GM06990 (cell line): Measurements from ENCODE around the gene CACNA1D.

Source experiments
- DNase-seq: peaks from one replicate; pipeline ENCODE4 v3.0.0-alpha.2; 2011; ENCODE audit not compliant: insufficient read length; ENCODE audit errors: extremely low read depth
- H3K27me3 ChIP-seq: replicated peaks from 2 replicates; pipeline ENCODE4 v1.6.0; 2011; ENCODE audit warnings: low read length; ENCODE audit not compliant: control insufficient read depth, insufficient read depth
- H3K36me3 ChIP-seq: 2 replicates; pipeline ENCODE4 v1.5.1; 2011; ENCODE audit warnings: low read length; ENCODE audit not compliant: control insufficient read depth, insufficient read depth
- H3K4me3 ChIP-seq: replicated peaks from 2 replicates; pipeline ENCODE4 v1.5.1; 2011; ENCODE audit warnings: low read depth, mild to moderate bottlenecking, control low read depth, low read length
- TF ChIP-seq, protein P1 (sequence below): IDR thresholded peaks from 2 replicates; pipeline ENCODE4 v1.5.1; 2011; ENCODE audit warnings: low read length, control low read depth, mild to moderate bottlenecking, inconsistent platforms; ENCODE audit not compliant: insufficient read depth, poor library complexity, severe bottlenecking

Gene CACNA1D

DNA sequence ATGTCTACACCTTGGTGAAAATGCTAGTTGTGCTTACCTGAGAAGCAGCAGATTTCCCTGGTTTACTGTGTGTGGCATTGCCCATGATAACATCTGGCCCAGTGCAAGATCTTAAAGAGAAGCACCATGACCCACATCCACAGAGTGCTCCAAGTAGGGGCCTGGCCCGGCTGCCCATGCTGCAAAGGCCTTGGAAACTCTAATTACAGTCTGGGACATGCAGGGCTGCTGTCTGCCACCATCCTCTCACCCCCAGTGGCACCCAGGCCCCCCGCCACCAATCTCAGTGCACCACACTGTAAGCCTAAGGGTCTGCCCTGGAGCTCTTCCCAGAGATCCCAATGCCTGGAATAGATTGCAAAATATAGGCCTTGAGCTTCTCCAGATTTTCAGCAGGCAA is 219.2 kb downstream of the CACNA1D start:
- Histone ChIP-seq H3K27me3 (no peaks in the 10 kb centered on the region), H3K4me3 (no peak overlapping the region), H3K36me3 (no peaks in the 10 kb centered on the region)
- no peak for DNase-seq
- TF ChIP-seq, protein P1, sequence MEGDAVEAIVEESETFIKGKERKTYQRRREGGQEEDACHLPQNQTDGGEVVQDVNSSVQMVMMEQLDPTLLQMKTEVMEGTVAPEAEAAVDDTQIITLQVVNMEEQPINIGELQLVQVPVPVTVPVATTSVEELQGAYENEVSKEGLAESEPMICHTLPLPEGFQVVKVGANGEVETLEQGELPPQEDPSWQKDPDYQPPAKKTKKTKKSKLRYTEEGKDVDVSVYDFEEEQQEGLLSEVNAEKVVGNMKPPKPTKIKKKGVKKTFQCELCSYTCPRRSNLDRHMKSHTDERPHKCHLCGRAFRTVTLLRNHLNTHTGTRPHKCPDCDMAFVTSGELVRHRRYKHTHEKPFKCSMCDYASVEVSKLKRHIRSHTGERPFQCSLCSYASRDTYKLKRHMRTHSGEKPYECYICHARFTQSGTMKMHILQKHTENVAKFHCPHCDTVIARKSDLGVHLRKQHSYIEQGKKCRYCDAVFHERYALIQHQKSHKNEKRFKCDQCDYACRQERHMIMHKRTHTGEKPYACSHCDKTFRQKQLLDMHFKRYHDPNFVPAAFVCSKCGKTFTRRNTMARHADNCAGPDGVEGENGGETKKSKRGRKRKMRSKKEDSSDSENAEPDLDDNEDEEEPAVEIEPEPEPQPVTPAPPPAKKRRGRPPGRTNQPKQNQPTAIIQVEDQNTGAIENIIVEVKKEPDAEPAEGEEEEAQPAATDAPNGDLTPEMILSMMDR, result no peak

DNA sequence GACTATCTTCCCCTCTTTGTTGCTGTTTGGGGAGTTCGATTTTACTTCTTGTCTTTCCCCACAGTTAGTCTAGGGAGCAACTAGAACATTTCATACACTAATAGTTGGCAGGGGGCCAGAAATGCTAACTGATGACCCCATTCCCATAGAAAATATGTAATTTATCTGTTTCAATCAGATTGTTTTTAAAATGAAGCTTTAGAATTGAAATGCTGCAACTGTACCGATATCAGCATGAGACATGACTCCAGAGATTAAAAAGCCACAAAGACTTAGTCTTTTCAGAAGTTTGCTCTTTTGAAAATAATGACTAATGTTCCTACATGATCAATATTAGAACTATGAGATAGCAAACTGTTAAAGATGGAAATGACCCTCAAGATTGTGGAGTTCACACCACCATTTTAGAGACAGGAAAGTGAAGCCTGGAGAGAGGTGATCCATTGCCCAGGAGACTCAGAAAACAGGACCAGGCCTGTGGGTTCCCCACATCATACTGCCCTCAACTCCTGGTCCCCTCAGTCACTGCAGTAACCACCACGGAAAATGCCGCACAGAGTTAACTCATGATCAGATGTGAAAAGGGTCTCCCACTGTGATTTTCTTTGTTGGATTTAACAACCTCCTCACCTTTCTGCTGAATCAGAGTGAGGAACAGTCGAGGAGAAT is 221.5 kb downstream of the CACNA1D start:
- TF ChIP-seq, protein P1, result no peak
- H3K36me3 ChIP-seq, result no peaks in the 10 kb centered on the region
- no peak overlapping the region for H3K4me3 ChIP-seq
- no peak for DNase-seq
- H3K27me3 ChIP-seq, result no peaks in the 10 kb centered on the region

DNA sequence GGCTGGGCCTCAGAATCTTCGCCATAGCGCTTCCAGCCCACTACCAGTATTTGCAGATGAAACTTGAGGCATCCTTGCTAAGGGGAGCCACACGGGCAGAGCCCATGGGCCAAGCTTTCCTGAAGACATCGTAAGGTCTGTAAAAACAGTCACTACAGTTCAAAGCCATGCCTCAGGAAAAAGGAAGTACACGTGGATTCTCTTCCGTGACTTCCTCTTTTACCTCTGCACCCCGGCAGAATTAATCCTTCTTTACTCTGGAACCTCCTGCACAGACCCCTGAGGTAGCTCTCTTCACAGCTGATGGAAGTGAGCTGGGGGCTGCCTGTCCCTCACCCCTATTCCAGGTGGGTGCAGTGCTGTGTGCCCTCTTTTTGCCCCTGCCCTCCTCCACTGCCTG is 222.6 kb downstream of the CACNA1D start:
- TF ChIP-seq, protein P1, result no peak
- DNase-seq, result no peak
- H3K4me3 ChIP-seq, result no peak overlapping the region
- no peaks in the 10 kb centered on the region for H3K27me3 ChIP-seq
- H3K36me3 ChIP-seq, result no peaks in the 10 kb centered on the region

DNA sequence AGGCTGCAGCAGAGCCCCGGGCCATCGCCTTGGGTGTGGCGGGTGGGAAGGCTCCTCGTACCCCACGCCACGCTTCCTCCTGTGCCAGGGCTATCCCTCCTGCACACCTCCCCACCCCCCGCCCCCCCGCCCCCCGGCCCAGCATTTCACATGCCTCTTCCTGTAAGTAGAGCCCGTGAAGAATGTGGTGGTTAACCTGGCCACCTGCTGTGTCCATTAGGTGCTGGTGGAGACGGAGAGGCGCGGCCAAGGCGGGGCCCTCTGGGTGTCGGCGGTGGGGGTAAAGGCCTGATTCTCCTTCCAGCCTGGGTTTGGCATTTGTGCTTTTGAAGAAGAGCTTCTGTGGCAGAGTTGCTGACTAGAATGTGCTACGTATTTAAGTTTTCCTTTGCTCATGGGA is 224.1 kb downstream of the CACNA1D start:
- no peak overlapping the region for H3K4me3 ChIP-seq
- no peak for DNase-seq
- no peaks in the 10 kb centered on the region for H3K36me3 ChIP-seq
- H3K27me3 ChIP-seq, result no peaks in the 10 kb centered on the region
- TF ChIP-seq, protein P1, result no peak

DNA sequence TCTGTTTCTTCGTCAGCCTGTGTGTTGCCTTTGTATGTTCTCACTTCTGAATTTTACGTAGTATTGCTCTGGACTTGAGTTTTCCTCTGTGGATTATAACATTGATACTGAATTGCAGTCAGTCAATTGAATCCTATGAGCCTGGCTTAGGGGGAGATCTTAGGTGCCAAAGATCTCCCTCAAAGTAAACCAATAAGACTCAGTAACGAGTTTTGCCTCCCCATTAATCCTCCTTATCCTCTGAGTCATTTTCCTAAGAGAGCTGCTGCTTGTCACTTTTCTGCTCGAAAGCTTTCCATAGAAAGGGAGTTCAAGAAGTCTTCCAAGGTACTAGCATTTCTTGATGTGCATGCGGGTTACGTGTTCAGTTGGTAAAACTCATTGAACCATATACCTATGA is 225.4 kb downstream of the CACNA1D start:
- no peak for DNase-seq
- Histone ChIP-seq H3K27me3 (no peaks in the 10 kb centered on the region), H3K4me3 (no peak overlapping the region), H3K36me3 (no peaks in the 10 kb centered on the region)
- TF ChIP-seq, protein P1, result no peak
